B cell (primary cell): ENCODE measurements around the gene TRMT10A. TPM values are rescaled to one million over a fixed set of nuclear protein-coding genes. Genes with fewer than 3 reads are reported as not detected.

Experiments used
- ATAC-seq: fragments of 200-7000 bp; cut with Tn5 transposase; one replicate; pipeline ENCODE4 v1.10.0; 2021; ENCODE audit warnings: low read depth, mild to moderate bottlenecking, moderate number of reproducible peaks, moderate library complexity
- CTCF ChIA-PET: fragments of 350-600 bp; sonication (Branson Sonifier 250); formaldehyde crosslinking; loops from one replicate; lab custom pipeline; 2021; ENCODE audit warnings: antibody characterized with exemption, inconsistent platforms; lab: Charles Lee
- POLR2A ChIA-PET: fragments of 350-600 bp; sonication (Branson Sonifier 250); formaldehyde crosslinking; loops from one replicate; lab custom pipeline; 2021; ENCODE audit warnings: antibody characterized with exemption; lab: Charles Lee
- DNase-seq: peaks from one replicate; pipeline ENCODE4 v3.0.0; 2013
- H2AFZ ChIP-seq: 2 replicates; pipeline ENCODE4 v1.6.1; 2012; ENCODE audit warnings: mild to moderate bottlenecking, low read depth, low read length; ENCODE audit not compliant: insufficient read depth, poor library complexity, severe bottlenecking
- H3K27ac ChIP-seq, 2 donors: 1 replicate in 1 of 2; 2 replicates in 1 of 2; pipeline ENCODE4 v1.5.1; 2012 to 2013; ENCODE audit warnings: low read length in 2 of 2, mild to moderate bottlenecking in 2 of 2, moderate library complexity in 1 of 2
- H3K27me3 ChIP-seq, 4 experiments: fragments of 200-600 bp in 1 of 4; sonication (generic) in 1 of 4; replicated peaks in 1 of 4; 1 replicate in 2 of 4; 2 replicates in 2 of 4; pipeline versions ENCODE4 v1.6.1 to v1.7.0; 2013 to 2016; ENCODE audit warnings: low read length in 3 of 4, mild to moderate bottlenecking in 2 of 4, mixed read lengths in 1 of 4, moderate library complexity in 1 of 4; ENCODE audit not compliant: insufficient read depth in 4 of 4, control insufficient read depth in 3 of 4; ENCODE audit errors: control extremely low read depth in 1 of 4
- H3K36me3 ChIP-seq, 2 experiments: replicated peaks in 1 of 2; 1 replicate in 1 of 2; 2 replicates in 1 of 2; pipeline versions ENCODE4 v1.6.1 to v1.7.1; 2013; ENCODE audit warnings: low read length in 1 of 2; ENCODE audit not compliant: insufficient read depth in 2 of 2, control insufficient read depth in 1 of 2; ENCODE audit errors: control extremely low read depth in 1 of 2, extremely low read depth in 1 of 2
- H3K4me1 ChIP-seq, 2 donors: fragments of 200-600 bp in 1 of 2; sonication (generic) in 1 of 2; 1 replicate in 1 of 2; 2 replicates in 1 of 2; pipeline versions ENCODE4 v1.5.1 to v1.6.1; 2013 to 2017; ENCODE audit warnings: low read length in 2 of 2; ENCODE audit not compliant: control insufficient read depth in 2 of 2, insufficient read depth in 2 of 2
- H3K4me2 ChIP-seq: replicated peaks from 2 replicates; pipeline ENCODE3; 2012; ENCODE audit warnings: mild to moderate bottlenecking, low read depth, low read length; ENCODE audit not compliant: poor library complexity, severe bottlenecking
- H3K4me3 ChIP-seq, 5 experiments: fragments of 200-600 bp in 1 of 5; sonication (generic) in 1 of 5; 1 replicate in 3 of 5; 2 replicates in 2 of 5; pipeline versions ENCODE4 v1.5.1 to v1.7.0; 2011 to 2016; ENCODE audit warnings: low read length in 4 of 5, mild to moderate bottlenecking in 4 of 5, low read depth in 2 of 5, control low read depth in 1 of 5, moderate library complexity in 1 of 5; ENCODE audit not compliant: insufficient read depth in 1 of 5; ENCODE audit errors: control extremely low read depth in 1 of 5, extremely low read depth in 1 of 5
- H3K79me2 ChIP-seq: fragments of 200-600 bp; sonication (generic); one replicate; pipeline ENCODE4 v1.6.0; 2016; ENCODE audit warnings: low read length; ENCODE audit not compliant: control insufficient read depth, insufficient read depth
- H3K9ac ChIP-seq: fragments of 200-600 bp; sonication (generic); 2 replicates; pipeline ENCODE4 v1.6.1; 2017; ENCODE audit warnings: mild to moderate bottlenecking, low read length, moderate library complexity
- H3K9me3 ChIP-seq, 3 donors: one replicate each; pipeline versions ENCODE4 v1.6.1 to v1.7.1; 2013; ENCODE audit warnings: low read length in 2 of 3; ENCODE audit not compliant: control insufficient read depth in 2 of 3, insufficient read depth in 1 of 3; ENCODE audit errors: control extremely low read depth in 1 of 3
- H4K20me1 ChIP-seq: 2 replicates; pipeline ENCODE4 v1.6.0; 2012; ENCODE audit warnings: mild to moderate bottlenecking, low read length; ENCODE audit not compliant: insufficient read depth, control insufficient read depth, poor library complexity, severe bottlenecking
- H3K27ac Mint-ChIP-seq: one replicate; pipeline ENCODE4 v1.8.0; 2021; ENCODE audit warnings: mixed read lengths
- H3K27me3 Mint-ChIP-seq: one replicate; pipeline ENCODE4 v1.8.0; 2021; ENCODE audit warnings: mixed read lengths
- H3K4me1 Mint-ChIP-seq: one replicate; pipeline ENCODE4 v1.8.0; 2021; ENCODE audit warnings: mixed read lengths
- H3K4me3 Mint-ChIP-seq: one replicate; pipeline ENCODE4 v1.8.0; 2021; ENCODE audit warnings: mixed read lengths
- H3K9me3 Mint-ChIP-seq: one replicate; pipeline ENCODE4 v1.8.0; 2022; ENCODE audit warnings: mixed read lengths; ENCODE audit not compliant: insufficient read depth
- EZH2 ChIP-seq: IDR thresholded peaks from 2 replicates; pipeline ENCODE4 v1.6.1; 2012; ENCODE audit warnings: borderline replicate concordance, low read depth, mild to moderate bottlenecking, moderate library complexity, low read length; ENCODE audit not compliant: insufficient read depth, poor library complexity, severe bottlenecking
- WGBS: methylation state at CpG from one replicate; pipeline ENCODE4 v1.1.5; 2013; ENCODE audit warnings: missing lambda C conversion rate; ENCODE audit not compliant: insufficient coverage; 5-methylcytosine and 5-hydroxymethylcytosine counted together
- intact Hi-C: fragments of 100-400 bp; cut with micrococcal nuclease; formaldehyde crosslinking; loops from one replicate; pipeline ENCODE4 v1.10.0; 2022
- polyA plus RNA-seq: library from polyadenylated mRNA; depleted of rRNA; stranded (reverse); fragments of >200 nt; gene quantifications from 2 replicates; pipeline ENCODE4 v1.2.3, GENCODE V29; 2012
- total RNA-seq, 2 donors: library from RNA; stranded (reverse); fragments of 120-200 nt in 1 of 2; gene quantifications; 1 replicate in 1 of 2; 2 replicates in 1 of 2; pipeline versions ENCODE4 v1.2.3 to v1.2.4, GENCODE V29; 2013 to 2022
- TF ChIP-seq, protein P1 (sequence below): fragments of 200-600 bp; IDR thresholded peaks from one replicate; pipeline ENCODE4 v1.8.0; 2022; ENCODE audit warnings: antibody characterized with exemption, mild to moderate bottlenecking

The TRMT10A gene
- total and polyA plus RNA-seq, 2 donors (not counting 1 experiment from before 2014, with no cell fraction given): 1.4 to 5.5 TPM

DNA sequence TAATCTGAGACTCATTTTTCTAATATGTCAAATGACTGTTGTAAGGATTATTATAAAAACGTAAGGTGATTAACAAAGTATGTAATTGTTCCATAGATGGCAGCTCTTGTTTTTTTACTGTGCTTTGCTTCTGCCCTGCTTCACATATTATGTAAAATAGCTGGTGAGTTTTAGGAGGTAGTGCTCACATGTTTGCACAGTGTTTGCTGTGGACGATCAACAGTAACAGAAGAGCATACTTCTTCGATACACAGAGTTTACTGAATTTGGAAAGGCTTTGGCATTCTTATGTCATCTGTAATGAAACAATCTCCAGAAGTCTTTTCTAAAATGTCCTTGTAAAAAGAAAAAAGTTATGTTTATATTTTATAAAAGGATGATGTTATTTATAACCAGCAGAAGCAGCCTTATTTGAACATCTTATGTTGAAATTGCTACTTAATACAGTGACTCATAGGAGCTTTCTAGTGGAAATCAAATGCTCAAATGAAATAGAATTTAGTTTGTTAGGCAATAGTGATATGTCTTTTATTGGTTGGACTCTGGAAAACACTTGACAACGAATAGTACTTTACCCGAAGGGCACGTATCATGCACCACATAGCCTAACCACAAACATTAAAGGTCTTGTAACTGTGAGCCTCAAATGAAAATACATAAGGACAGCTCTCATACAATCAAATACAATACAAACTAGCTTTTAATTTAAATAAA, 8.8 kb upstream of the TRMT10A start:
- DNase-seq: no peak
- no CpG with 5 or more reads among the region's 6 CpGs for WGBS
- Histone ChIP-seq H3K79me2 (no peaks in the 10 kb centered on the region), H3K4me1 (peaks cover 6 to 11% of the 10 kb centered on the region in 2 donors), H3K9ac (no peak overlapping the region), H4K20me1 (no peaks in the 10 kb centered on the region), H3K27ac (no peak overlapping the region), H3K27me3 (peaks cover 0 to 13% (median 3%) of the 10 kb centered on the region in 4 experiments), H3K4me3 (no peak overlapping the region), H2AFZ (no peak overlapping the region), H3K4me2 (no peak overlapping the region), H3K36me3 (no peaks in the 10 kb centered on the region), H3K9me3 (no peaks in the 10 kb centered on the region)
- ChIA-PET CTCF (interaction anchor here (1.4 to 1.5 kb wide), 2 partner anchors 8 to 312 kb away, joined by 4 read pairs; partner anchors contain the start of gene TRMT10A), POLR2A (interaction anchor here (1.2 kb wide), 1 partner anchor 9 kb away, joined by 4 read pairs; the partner anchor contains the start of gene TRMT10A)
- peaks cover 24% of the 10 kb centered on the region for H3K27me3 Mint-ChIP-seq
- H3K9me3 Mint-ChIP-seq: no peaks in the 10 kb centered on the region
- intact Hi-C loops: no loop called here
- no peak overlapping the region for H3K27ac Mint-ChIP-seq
- TF ChIP-seq, protein P1, sequence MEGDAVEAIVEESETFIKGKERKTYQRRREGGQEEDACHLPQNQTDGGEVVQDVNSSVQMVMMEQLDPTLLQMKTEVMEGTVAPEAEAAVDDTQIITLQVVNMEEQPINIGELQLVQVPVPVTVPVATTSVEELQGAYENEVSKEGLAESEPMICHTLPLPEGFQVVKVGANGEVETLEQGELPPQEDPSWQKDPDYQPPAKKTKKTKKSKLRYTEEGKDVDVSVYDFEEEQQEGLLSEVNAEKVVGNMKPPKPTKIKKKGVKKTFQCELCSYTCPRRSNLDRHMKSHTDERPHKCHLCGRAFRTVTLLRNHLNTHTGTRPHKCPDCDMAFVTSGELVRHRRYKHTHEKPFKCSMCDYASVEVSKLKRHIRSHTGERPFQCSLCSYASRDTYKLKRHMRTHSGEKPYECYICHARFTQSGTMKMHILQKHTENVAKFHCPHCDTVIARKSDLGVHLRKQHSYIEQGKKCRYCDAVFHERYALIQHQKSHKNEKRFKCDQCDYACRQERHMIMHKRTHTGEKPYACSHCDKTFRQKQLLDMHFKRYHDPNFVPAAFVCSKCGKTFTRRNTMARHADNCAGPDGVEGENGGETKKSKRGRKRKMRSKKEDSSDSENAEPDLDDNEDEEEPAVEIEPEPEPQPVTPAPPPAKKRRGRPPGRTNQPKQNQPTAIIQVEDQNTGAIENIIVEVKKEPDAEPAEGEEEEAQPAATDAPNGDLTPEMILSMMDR: no peak
- TF ChIP-seq EZH2: no peak
- H3K4me3 Mint-ChIP-seq: no peak overlapping the region
- H3K4me1 Mint-ChIP-seq: peaks cover 10% of the 10 kb centered on the region
- no peak for ATAC-seq

DNA sequence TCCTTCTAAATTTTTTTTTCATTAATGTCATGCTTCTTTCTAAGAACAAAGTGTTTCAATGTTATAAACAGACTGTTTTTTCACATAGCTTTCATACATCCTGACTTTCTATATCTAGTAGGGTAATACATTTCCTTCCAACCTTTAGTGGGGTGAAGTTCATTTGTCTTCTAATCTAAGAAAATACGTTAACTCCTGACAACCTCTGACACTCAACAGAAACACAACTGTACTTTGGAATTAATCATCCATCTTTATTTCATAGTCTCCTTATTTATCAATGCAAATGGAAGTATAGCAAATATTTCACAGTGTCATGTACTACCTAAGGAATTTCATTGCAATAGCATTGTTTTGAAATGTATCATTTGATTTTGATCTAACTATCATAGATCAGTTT, 8.0 kb upstream of the TRMT10A start:
- peaks cover 31% of the 10 kb centered on the region for H3K27me3 Mint-ChIP-seq
- Histone ChIP-seq H2AFZ (no peak overlapping the region), H4K20me1 (no peaks in the 10 kb centered on the region), H3K36me3 (no peaks in the 10 kb centered on the region), H3K79me2 (no peaks in the 10 kb centered on the region), H3K9ac (no peak overlapping the region), H3K27me3 (peaks cover 0 to 19% (median 5%) of the 10 kb centered on the region in 4 experiments), H3K27ac (no peak overlapping the region), H3K9me3 (no peaks in the 10 kb centered on the region), H3K4me3 (no peak overlapping the region), H3K4me2 (no peak overlapping the region), H3K4me1 (peaks cover 6 to 11% of the 10 kb centered on the region in 2 donors)
- intact Hi-C loops: no loop called here
- H3K4me3 Mint-ChIP-seq: no peak overlapping the region
- no peak overlapping the region for H3K27ac Mint-ChIP-seq
- TF ChIP-seq EZH2: no peak
- TF ChIP-seq, protein P1: no peak
- no peak for ATAC-seq
- no peaks in the 10 kb centered on the region for H3K9me3 Mint-ChIP-seq
- no CpG with 5 or more reads among the region's 1 CpG for WGBS
- ChIA-PET POLR2A (no interaction called here), CTCF (no interaction called here)
- DNase-seq: no peak
- H3K4me1 Mint-ChIP-seq: peaks cover 10% of the 10 kb centered on the region
